ENCODE measurements around the gene LRMDA.

- TF ChIP-seq FOS (IDR thresholded peaks at IDR 0.05; ENCODE audit: low read depth, low read length) (no peak), RFX5 (IDR thresholded peaks at IDR 0.05; ENCODE audit: low read depth, low read length) (no peak), POLR2A (IDR thresholded peaks at IDR 0.05; ENCODE audit: low read depth, low read length) (no peak), MXI1 (IDR thresholded peaks at IDR 0.05; ENCODE audit: borderline replicate concordance, low read depth, low read length) (no peak), CTCF (conservative IDR thresholded peaks at IDR 0.05; ENCODE audit: low read depth, low read length) (no peak), CEBPB (IDR thresholded peaks at IDR 0.05; ENCODE audit: low read depth, low read length) (no peak)
Observed at GRCh38 chr10:75476985-75477384, 45.6 kb downstream of the LRMDA start.

Measured in IMR-90 (cell line).